GM12878 (cell line): ENCODE data around the gene CMC4. TPM values are rescaled to one million over a fixed set of nuclear protein-coding genes. Genes with fewer than 3 reads are reported as not detected.

ENCODE experiments used
- EGR1 ChIP-seq, 2 experiments: IDR thresholded peaks; 1 replicate in 1 of 2; 2 replicates in 1 of 2; pipeline ENCODE4 v1.6.1; 2011 to 2012; ENCODE audit warnings: low read depth in 2 of 2, low read length in 2 of 2, borderline replicate concordance in 1 of 2, mild to moderate bottlenecking in 1 of 2, moderate library complexity in 1 of 2
- GABPA ChIP-seq: IDR thresholded peaks from 2 replicates; pipeline ENCODE4 v1.6.1; 2014; ENCODE audit warnings: antibody characterized with exemption, low read depth, mild to moderate bottlenecking, inconsistent platforms
- NR2C2 ChIP-seq: IDR thresholded peaks from 2 replicates; pipeline ENCODE4 v1.6.1; 2011; ENCODE audit warnings: borderline replicate concordance, low read depth; ENCODE audit not compliant: control insufficient read depth, insufficient read length
- NR2F1 ChIP-seq: fragments of 450-650 bp; conservative IDR thresholded peaks from 2 replicates; pipeline ENCODE4 v1.6.1; 2017; ENCODE audit warnings: mild to moderate bottlenecking
- NRF1 ChIP-seq: conservative IDR thresholded peaks from 2 replicates; pipeline ENCODE4 v1.6.1; 2011; ENCODE audit warnings: mild to moderate bottlenecking, low read depth, low read length, improper control_type of control experiment
- RAD21 ChIP-seq: IDR thresholded peaks from 2 replicates; pipeline ENCODE4 v1.6.1; 2011; ENCODE audit warnings: mild to moderate bottlenecking, low read depth, low read length, moderate library complexity; ENCODE audit not compliant: insufficient read depth
- RB1 ChIP-seq: fragments of 450-650 bp; formaldehyde crosslinking; IDR thresholded peaks from 2 replicates; pipeline ENCODE4 v1.6.1; 2017; ENCODE audit warnings: mild to moderate bottlenecking, borderline replicate concordance
- SKIL ChIP-seq: fragments of 450-650 bp; IDR thresholded peaks from 2 replicates; pipeline ENCODE4 v1.6.1; 2017; ENCODE audit warnings: mild to moderate bottlenecking, low read depth, inconsistent platforms; ENCODE audit not compliant: poor library complexity, severe bottlenecking
- SP1 ChIP-seq: IDR thresholded peaks from one replicate; pipeline ENCODE4 v1.6.1; 2011; ENCODE audit warnings: low read depth, low read length
- STAT1 ChIP-seq: fragments of 450-650 bp; conservative IDR thresholded peaks from 2 replicates; pipeline ENCODE4 v1.6.1; 2014; ENCODE audit warnings: antibody characterized with exemption, mild to moderate bottlenecking
- SUPT20H ChIP-seq: IDR thresholded peaks from 2 replicates; pipeline ENCODE4 v1.6.1; 2011; ENCODE audit warnings: low read depth, mild to moderate bottlenecking, low read length, moderate library complexity, borderline replicate concordance; ENCODE audit not compliant: control insufficient read depth
- polyA plus RNA-seq, 11 experiments: library from polyadenylated mRNA; depleted of rRNA in 4 of 11; unstranded in 6 of 11; stranded (reverse) in 5 of 11; fragments of >200 nt; fragmentation: Nextera tagmentation in 4 of 11; fragmentation: Illumina TruSeq in 1 of 11; extraction: Ambion mirVana in 4 of 11; extraction: Trizol in 1 of 11; gene quantifications; 1 replicate in 1 of 11; 2 replicates in 10 of 11; pipeline versions ENCODE4 v1.2.1 to v1.2.3, GENCODE V29; 2011 to 2016; ENCODE audit warnings: inconsistent platforms in 2 of 11, missing spikeins in 2 of 11, low read depth in 1 of 11
- total RNA-seq, 4 experiments: library from RNA; depleted of rRNA in 3 of 4; stranded (reverse); fragments of >200 nt in 3 of 4; fragmentation: Illumina TruSeq in 1 of 4; extraction: Trizol in 1 of 4; gene quantifications; 2 replicates each; pipeline versions ENCODE4 v1.2.1 to v1.2.3, GENCODE V29; 2013 to 2021
- TF ChIP-seq, protein P1 (sequence below): fragments of 450-650 bp; IDR thresholded peaks from 2 replicates; pipeline ENCODE4 v1.6.1; 2016; ENCODE audit warnings: mild to moderate bottlenecking
- TF ChIP-seq, protein P2 (sequence below): fragments of 450-650 bp; formaldehyde crosslinking; IDR thresholded peaks from 2 replicates; pipeline ENCODE4 v1.5.0; 2022; ENCODE audit warnings: mild to moderate bottlenecking, missing genetic modification characterization

The CMC4 gene
- total and polyA plus RNA-seq, 10 of the 15 experiments (the other 5 are each of a cell fraction or from before 2014, with no cell fraction given), result 5.8 to 36.4 (median 21.0) TPM

DNA sequence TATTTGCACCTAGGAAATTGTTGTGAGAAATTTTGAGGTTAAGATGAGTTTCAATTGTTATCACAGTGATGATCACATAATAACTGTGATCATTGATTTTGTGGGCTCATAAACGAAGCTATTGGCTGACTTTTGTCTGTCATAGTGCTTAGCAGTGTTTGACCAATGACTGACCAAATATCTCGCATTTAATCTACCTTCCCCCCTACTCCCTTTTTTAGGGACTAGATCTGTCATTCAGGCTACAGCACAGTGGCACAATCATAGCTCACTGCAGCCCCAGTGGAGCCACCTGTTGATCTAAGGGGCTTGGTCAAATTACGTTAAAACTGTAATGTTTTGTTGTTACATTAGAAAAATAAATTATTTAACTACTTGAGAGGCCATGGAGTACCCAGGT, 42.8 kb downstream of the CMC4 start (continued):
- TF ChIP-seq EGR1 (IDR thresholded peaks at IDR 0.05; ENCODE audit: borderline replicate concordance in 1 of 2, low read depth in 2 of 2, low read length in 2 of 2) (no peak), NR2F1 (no peak), GABPA (no peak), SP1 (no peak), SKIL (no peak), RB1 (no peak), NR2C2 (no peak), SUPT20H (no peak), NRF1 (no peak), STAT1 (no peak), RAD21 (0 out of 2 replicates have a peak, but pooled peaks have one; percentile 16)
- TF ChIP-seq, protein P1, sequence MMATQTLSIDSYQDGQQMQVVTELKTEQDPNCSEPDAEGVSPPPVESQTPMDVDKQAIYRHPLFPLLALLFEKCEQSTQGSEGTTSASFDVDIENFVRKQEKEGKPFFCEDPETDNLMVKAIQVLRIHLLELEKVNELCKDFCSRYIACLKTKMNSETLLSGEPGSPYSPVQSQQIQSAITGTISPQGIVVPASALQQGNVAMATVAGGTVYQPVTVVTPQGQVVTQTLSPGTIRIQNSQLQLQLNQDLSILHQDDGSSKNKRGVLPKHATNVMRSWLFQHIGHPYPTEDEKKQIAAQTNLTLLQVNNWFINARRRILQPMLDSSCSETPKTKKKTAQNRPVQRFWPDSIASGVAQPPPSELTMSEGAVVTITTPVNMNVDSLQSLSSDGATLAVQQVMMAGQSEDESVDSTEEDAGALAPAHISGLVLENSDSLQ, result peak; percentile 39; the same call in 1 of the 2 replicates
- TF ChIP-seq, protein P2, sequence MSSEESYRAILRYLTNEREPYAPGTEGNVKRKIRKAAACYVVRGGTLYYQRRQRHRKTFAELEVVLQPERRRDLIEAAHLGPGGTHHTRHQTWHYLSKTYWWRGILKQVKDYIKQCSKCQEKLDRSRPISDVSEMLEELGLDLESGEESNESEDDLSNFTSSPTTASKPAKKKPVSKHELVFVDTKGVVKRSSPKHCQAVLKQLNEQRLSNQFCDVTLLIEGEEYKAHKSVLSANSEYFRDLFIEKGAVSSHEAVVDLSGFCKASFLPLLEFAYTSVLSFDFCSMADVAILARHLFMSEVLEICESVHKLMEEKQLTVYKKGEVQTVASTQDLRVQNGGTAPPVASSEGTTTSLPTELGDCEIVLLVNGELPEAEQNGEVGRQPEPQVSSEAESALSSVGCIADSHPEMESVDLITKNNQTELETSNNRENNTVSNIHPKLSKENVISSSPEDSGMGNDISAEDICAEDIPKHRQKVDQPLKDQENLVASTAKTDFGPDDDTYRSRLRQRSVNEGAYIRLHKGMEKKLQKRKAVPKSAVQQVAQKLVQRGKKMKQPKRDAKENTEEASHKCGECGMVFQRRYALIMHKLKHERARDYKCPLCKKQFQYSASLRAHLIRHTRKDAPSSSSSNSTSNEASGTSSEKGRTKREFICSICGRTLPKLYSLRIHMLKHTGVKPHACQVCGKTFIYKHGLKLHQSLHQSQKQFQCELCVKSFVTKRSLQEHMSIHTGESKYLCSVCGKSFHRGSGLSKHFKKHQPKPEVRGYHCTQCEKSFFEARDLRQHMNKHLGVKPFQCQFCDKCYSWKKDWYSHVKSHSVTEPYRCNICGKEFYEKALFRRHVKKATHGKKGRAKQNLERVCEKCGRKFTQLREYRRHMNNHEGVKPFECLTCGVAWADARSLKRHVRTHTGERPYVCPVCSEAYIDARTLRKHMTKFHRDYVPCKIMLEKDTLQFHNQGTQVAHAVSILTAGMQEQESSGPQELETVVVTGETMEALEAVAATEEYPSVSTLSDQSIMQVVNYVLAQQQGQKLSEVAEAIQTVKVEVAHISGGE (CRISPR knock-in tag), result no peak
